ENCODE data around the gene DHRSX. TPM values are rescaled to one million over a fixed set of nuclear protein-coding genes. Genes with fewer than 3 reads are reported as not detected.

The DHRSX gene
- total and polyA plus RNA-seq, 12 donors, result 6.4 to 68.6 (median 27.7) TPM

DNA sequence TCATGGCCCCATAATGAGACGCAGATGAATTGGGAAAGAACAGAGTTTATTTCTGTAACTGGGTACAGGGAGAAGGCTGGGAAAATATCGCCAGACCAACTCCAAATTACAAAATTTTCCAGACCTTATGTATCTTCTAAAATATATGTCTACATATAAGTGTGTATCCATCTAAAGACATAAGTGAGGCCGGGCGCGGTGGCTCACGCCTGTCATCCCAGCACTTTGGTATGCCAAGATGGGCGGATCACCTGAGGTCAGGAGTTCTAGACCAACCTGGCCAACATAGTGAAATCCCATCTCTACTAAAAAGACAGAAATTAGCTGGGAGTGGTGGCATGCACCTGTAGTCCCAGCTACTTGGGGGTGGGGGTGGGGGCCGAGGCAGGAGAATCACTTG is 11.7 kb upstream of the DHRSX start:
- TF ChIP-seq, protein P1, sequence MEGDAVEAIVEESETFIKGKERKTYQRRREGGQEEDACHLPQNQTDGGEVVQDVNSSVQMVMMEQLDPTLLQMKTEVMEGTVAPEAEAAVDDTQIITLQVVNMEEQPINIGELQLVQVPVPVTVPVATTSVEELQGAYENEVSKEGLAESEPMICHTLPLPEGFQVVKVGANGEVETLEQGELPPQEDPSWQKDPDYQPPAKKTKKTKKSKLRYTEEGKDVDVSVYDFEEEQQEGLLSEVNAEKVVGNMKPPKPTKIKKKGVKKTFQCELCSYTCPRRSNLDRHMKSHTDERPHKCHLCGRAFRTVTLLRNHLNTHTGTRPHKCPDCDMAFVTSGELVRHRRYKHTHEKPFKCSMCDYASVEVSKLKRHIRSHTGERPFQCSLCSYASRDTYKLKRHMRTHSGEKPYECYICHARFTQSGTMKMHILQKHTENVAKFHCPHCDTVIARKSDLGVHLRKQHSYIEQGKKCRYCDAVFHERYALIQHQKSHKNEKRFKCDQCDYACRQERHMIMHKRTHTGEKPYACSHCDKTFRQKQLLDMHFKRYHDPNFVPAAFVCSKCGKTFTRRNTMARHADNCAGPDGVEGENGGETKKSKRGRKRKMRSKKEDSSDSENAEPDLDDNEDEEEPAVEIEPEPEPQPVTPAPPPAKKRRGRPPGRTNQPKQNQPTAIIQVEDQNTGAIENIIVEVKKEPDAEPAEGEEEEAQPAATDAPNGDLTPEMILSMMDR (IDR thresholded peaks at IDR 0.05), result no peak
- no peak for TF ChIP-seq POLR2A (IDR thresholded peaks at IDR 0.05)
- Histone ChIP-seq H3K27ac (no peak overlapping the region), H3K9me3 (replicated peaks in 1 of 3) (no peaks in the 10 kb centered on the region), H3K4me1 (replicated peaks in 1 of 2) (no peaks in the 10 kb centered on the region), H3K27me3 (no peaks in the 10 kb centered on the region), H3K4me3 (no peak overlapping the region), H3K36me3 (replicated peaks in 1 of 2) (no peaks in the 10 kb centered on the region)
- intact Hi-C loops (cut with DNase I), result no loop called here
- no peak for DNase-seq
- 83 to 90% (median 89%) methylated on average over 7 to 8 of the region's 8 CpGs for WGBS, 4 donors

GRCh38 chrX:2511326-2511725 is 10.6 kb upstream of the DHRSX start:
- H3K4me3 ChIP-seq, result no peak overlapping the region
- H3K4me1 ChIP-seq (replicated peaks in 1 of 2), result no peaks in the 10 kb centered on the region
- H3K9me3 ChIP-seq (replicated peaks in 1 of 3), result no peaks in the 10 kb centered on the region
- H3K27ac ChIP-seq, result no peak overlapping the region
- TF ChIP-seq POLR2A (IDR thresholded peaks at IDR 0.05), result no peak
- H3K36me3 ChIP-seq (replicated peaks in 1 of 2), result no peaks in the 10 kb centered on the region
- DNase-seq, result no peak
- WGBS, 4 donors, result 92 to 99% (median 96%) methylated on average over 6 of the region's 6 CpGs
- no peaks in the 10 kb centered on the region for H3K27me3 ChIP-seq
- intact Hi-C loops (cut with DNase I), result no loop called here

DNA sequence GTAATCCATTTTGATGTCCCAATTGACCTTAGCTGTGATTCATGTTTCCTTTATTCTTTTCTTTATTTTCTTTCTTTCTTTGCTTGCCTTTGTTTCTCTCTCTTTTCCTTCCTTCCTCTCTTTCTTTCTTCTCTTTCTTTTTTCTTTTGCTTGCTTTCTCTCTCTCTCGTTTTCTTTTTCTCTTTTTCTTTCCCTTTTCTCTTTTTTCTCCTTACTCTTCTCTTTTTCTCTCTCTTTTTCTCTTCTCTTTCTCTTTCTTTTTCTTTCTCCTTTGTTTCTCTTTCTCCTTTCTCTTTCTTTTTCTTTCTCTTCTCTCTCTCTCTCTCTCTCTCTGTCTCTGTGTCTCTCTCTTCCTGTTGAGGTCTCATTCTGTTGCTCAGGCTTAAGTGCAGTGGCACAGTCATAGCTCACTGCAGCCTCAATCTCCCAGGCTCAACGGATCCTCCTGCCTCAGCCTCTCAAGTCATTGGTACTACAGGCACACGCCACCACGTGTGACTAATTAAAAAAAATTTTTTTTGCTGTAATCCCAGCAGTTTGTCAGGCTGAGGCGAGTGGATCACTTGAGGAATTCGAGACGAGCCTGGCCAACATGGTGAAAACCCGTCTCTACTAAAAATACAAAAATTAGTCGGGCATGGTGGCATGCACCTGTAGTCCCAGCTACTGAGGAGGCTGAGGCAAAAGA is 8.0 kb upstream of the DHRSX start:
- no peak for DNase-seq
- Histone ChIP-seq H3K4me1 (replicated peaks in 1 of 2) (no peaks in the 10 kb centered on the region), H3K36me3 (replicated peaks in 1 of 2) (no peaks in the 10 kb centered on the region), H3K9me3 (replicated peaks in 1 of 3) (no peaks in the 10 kb centered on the region), H3K27ac (no peak overlapping the region), H3K27me3 (no peaks in the 10 kb centered on the region), H3K4me3 (no peak overlapping the region)
- intact Hi-C loops (cut with DNase I), result no loop called here
- 80 to 84% (median 81%) methylated on average over 9 of the region's 9 CpGs for WGBS, 4 donors
- TF ChIP-seq POLR2A (IDR thresholded peaks at IDR 0.05), result no peak
- TF ChIP-seq, protein P1 (IDR thresholded peaks at IDR 0.05), result no peak

GRCh38 chrX:2507904-2508627 is 7.3 kb upstream of the DHRSX start:
- intact Hi-C loops (cut with DNase I), result no loop called here
- no peak overlapping the region for H3K4me3 ChIP-seq
- no peaks in the 10 kb centered on the region for H3K36me3 ChIP-seq (replicated peaks in 1 of 2)
- DNase-seq, result no peak
- no peaks in the 10 kb centered on the region for H3K9me3 ChIP-seq (replicated peaks in 1 of 3)
- TF ChIP-seq, protein P1 (IDR thresholded peaks at IDR 0.05), result no peak
- H3K4me1 ChIP-seq (replicated peaks in 1 of 2), result no peaks in the 10 kb centered on the region
- no peaks in the 10 kb centered on the region for H3K27me3 ChIP-seq
- no peak overlapping the region for H3K27ac ChIP-seq
- 50 to 66% (median 64%) methylated on average over 6 to 8 of the region's 8 CpGs for WGBS, 4 donors

Data from adrenal gland (tissue), 12 donors.